ENCODE measurements around the gene SLC17A9. TPM values are rescaled to one million over a fixed set of nuclear protein-coding genes. Genes with fewer than 3 reads are reported as not detected.

SLC17A9 gene
- total and polyA plus RNA-seq, 12 donors, result 0.17 to 69.1 (median 2.9) TPM

GRCh38 chr20:62953839-62954703 is 1.6 kb downstream of the SLC17A9 start:
- Histone ChIP-seq H3K9me3 (replicated peaks in 1 of 3) (no peaks in the 10 kb centered on the region), H3K36me3 (replicated peaks in 1 of 2) (peaks cover 0 to 6% of the 10 kb centered on the region in 2 donors), H3K27me3 (no peaks in the 10 kb centered on the region), H3K4me3 (peak overlapping the region in 1 of 4 donors; percentile 48), H3K4me1 (replicated peaks in 1 of 2) (peaks cover 9 to 26% of the 10 kb centered on the region in 2 donors), H3K27ac (peak overlapping the region in 4 of 5 donors; percentile 32 to 84 (median 72))
- TF ChIP-seq POLR2A (IDR thresholded peaks at IDR 0.05) (peak in 1 of 2 donors; percentile 18), CTCF (IDR thresholded peaks at IDR 0.05) (no peak)
- peak; percentile 43 to 80 (median 73) for DNase-seq
- intact Hi-C loops (cut with DNase I), result no loop called here
- 1 to 18% (median 12%) methylated on average over 14 to 32 of the region's 32 CpGs for WGBS, 4 donors

- Histone ChIP-seq H3K4me1 (replicated peaks in 1 of 2) (peaks cover 9 to 26% of the 10 kb centered on the region in 2 donors), H3K4me3 (no peak overlapping the region), H3K27ac (no peak overlapping the region), H3K9me3 (replicated peaks in 1 of 3) (no peaks in the 10 kb centered on the region), H3K27me3 (no peaks in the 10 kb centered on the region), H3K36me3 (replicated peaks in 1 of 2) (no peaks in the 10 kb centered on the region)
- intact Hi-C loops (cut with DNase I), result no loop called here
- 81 to 86% (median 84%) methylated on average over 18 to 23 of the region's 23 CpGs for WGBS, 4 donors
- no peak for DNase-seq
- no peak for TF ChIP-seq CTCF (IDR thresholded peaks at IDR 0.05)
- TF ChIP-seq POLR2A (IDR thresholded peaks at IDR 0.05), result no peak
Observed at GRCh38 chr20:62955519-62956386, 3.2 kb downstream of the SLC17A9 start.

- 82 to 91% (median 89%) methylated on average over 12 to 25 of the region's 25 CpGs for WGBS, 4 donors
- TF ChIP-seq POLR2A (IDR thresholded peaks at IDR 0.05) (no peak), CTCF (IDR thresholded peaks at IDR 0.05) (no peak)
- intact Hi-C loops (cut with DNase I), result no loop called here
- Histone ChIP-seq H3K36me3 (replicated peaks in 1 of 2) (no peaks in the 10 kb centered on the region), H3K27me3 (no peaks in the 10 kb centered on the region), H3K27ac (no peak overlapping the region), H3K4me1 (replicated peaks in 1 of 2) (peaks cover 9 to 26% of the 10 kb centered on the region in 2 donors), H3K4me3 (no peak overlapping the region), H3K9me3 (replicated peaks in 1 of 3) (no peaks in the 10 kb centered on the region)
- DNase-seq, result no peak
Observed at GRCh38 chr20:62956387-62957135, 4.1 kb downstream of the SLC17A9 start.

Data from adrenal gland (tissue), 12 donors.